SU-DHL-6 (cell line): Measurements from ENCODE around the gene SERPINB10.

ENCODE experiments used
- H2AFZ ChIP-seq: fragments of 200-600 bp; sonication (generic); 2 replicates; pipeline ENCODE4 v1.6.1; 2014; ENCODE audit warnings: low read depth, mild to moderate bottlenecking, moderate library complexity, mixed read lengths, antibody characterized with exemption, low read length; ENCODE audit not compliant: severe bottlenecking
- H3F3A ChIP-seq: fragments of 200-600 bp; shearing (Covaris generic); 2 replicates; pipeline ENCODE4 v1.6.0; 2016; ENCODE audit warnings: antibody characterized with exemption, mild to moderate bottlenecking; ENCODE audit not compliant: insufficient read depth
- H3K27ac ChIP-seq: fragments of 200-600 bp; sonication (generic); 2 replicates; pipeline ENCODE4 v1.5.1; 2016; ENCODE audit warnings: low read depth, mild to moderate bottlenecking, low read length, moderate library complexity, mixed read lengths
- H3K27me3 ChIP-seq: fragments of 200-600 bp; sonication (generic), shearing (Covaris generic); 2 replicates; pipeline ENCODE4 v1.6.0; 2014; ENCODE audit warnings: mild to moderate bottlenecking, low read length
- H3K36me3 ChIP-seq: fragments of 200-600 bp; sonication (generic); 2 replicates; pipeline ENCODE4 v1.6.1; 2014; ENCODE audit warnings: mild to moderate bottlenecking, low read length, mixed read lengths
- H3K4me2 ChIP-seq: fragments of 300-600, 200-600 bp; shearing (Covaris generic), sonication (generic); 2 replicates; pipeline ENCODE4 v1.6.0; 2014; ENCODE audit warnings: low read length, low read depth, mild to moderate bottlenecking; ENCODE audit not compliant: poor library complexity, severe bottlenecking
- H3K4me3 ChIP-seq: fragments of 200-600 bp; sonication (generic); 2 replicates; pipeline ENCODE4 v1.5.1; 2014; ENCODE audit warnings: antibody characterized with exemption, low read length, mild to moderate bottlenecking, mixed read lengths; ENCODE audit not compliant: insufficient read depth, poor library complexity, severe bottlenecking
- H3K79me2 ChIP-seq: fragments of 200-600 bp; sonication (generic); 2 replicates; pipeline ENCODE4 v1.6.1; 2014; ENCODE audit warnings: mild to moderate bottlenecking, low read length, moderate library complexity; ENCODE audit not compliant: insufficient read depth
- H3K9ac ChIP-seq: fragments of 200-600 bp; sonication (generic); 2 replicates; pipeline ENCODE4 v1.7.0; 2014; ENCODE audit warnings: mild to moderate bottlenecking, low read length
- H3K9me2 ChIP-seq: fragments of 200-600 bp; sonication (generic); replicated peaks from 2 replicates; pipeline ENCODE4 v1.6.1; 2014; ENCODE audit warnings: low read length; ENCODE audit not compliant: insufficient read depth
- H3K9me3 ChIP-seq: fragments of 200-600 bp; sonication (generic); 2 replicates; pipeline ENCODE4 v1.6.1; 2014; ENCODE audit warnings: low read length, mixed read lengths; ENCODE audit not compliant: insufficient read depth
- H4K20me1 ChIP-seq: fragments of 200-600 bp; sonication (generic); 2 replicates; pipeline ENCODE4 v1.6.1; 2014; ENCODE audit warnings: low read depth, mild to moderate bottlenecking, antibody characterized with exemption, low read length, moderate library complexity, mixed read lengths
- CTCF ChIP-seq: fragments of 200-600 bp; sonication (generic); IDR thresholded peaks from one replicate; pipeline ENCODE4 v1.5.1; 2017; ENCODE audit warnings: antibody characterized with exemption, mild to moderate bottlenecking, low read length, moderate library complexity; ENCODE audit not compliant: insufficient read depth, poor library complexity, severe bottlenecking
- EZH2phosphoT487 ChIP-seq: fragments of 200-600 bp; sonication (generic), shearing (Covaris generic); conservative IDR thresholded peaks from 2 replicates; pipeline ENCODE4 v1.6.1; 2018; ENCODE audit warnings: mild to moderate bottlenecking, antibody characterized with exemption, low read length, moderate library complexity, mixed read lengths

The SERPINB10 gene

DNA sequence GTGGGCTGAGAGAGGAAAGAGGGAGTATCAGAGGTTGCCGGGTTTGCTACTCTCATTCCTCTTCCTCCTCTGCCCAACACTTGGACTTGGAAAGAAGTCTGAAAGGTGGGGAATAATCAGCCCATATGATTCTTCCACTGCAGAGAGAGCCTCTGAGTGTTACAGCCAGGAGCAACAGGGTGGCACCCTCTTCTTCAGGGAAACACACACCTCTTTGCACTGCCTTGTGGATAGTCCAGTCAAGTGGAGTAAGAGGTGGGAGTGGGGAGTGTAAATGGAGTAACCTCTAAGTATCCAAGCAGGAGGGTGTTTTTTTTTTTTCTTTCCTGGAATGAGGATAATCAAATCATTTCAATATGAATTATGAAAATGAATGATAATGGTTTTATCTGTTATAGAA is 53.1 kb downstream of the SERPINB10 start:
- no peaks in the 10 kb centered on the region for H3K79me2 ChIP-seq
- H3K4me3 ChIP-seq: no peak overlapping the region
- no peaks in the 10 kb centered on the region for H3K9me2 ChIP-seq
- no peaks in the 10 kb centered on the region for H3K9me3 ChIP-seq
- TF ChIP-seq CTCF (no peak), EZH2phosphoT487 (no peak)
- no peaks in the 10 kb centered on the region for H4K20me1 ChIP-seq
- H3K27ac ChIP-seq: no peak overlapping the region
- H2AFZ ChIP-seq: no peak overlapping the region
- H3K9ac ChIP-seq: no peak overlapping the region
- no peak overlapping the region for H3K4me2 ChIP-seq
- no peaks in the 10 kb centered on the region for H3K27me3 ChIP-seq
- H3F3A ChIP-seq: no peaks in the 10 kb centered on the region
- H3K36me3 ChIP-seq: no peaks in the 10 kb centered on the region

GRCh38 chr18:63961435-63961980 is 53.8 kb downstream of the SERPINB10 start:
- no peak overlapping the region for H3K27ac ChIP-seq
- H4K20me1 ChIP-seq: no peaks in the 10 kb centered on the region
- H3K36me3 ChIP-seq: no peaks in the 10 kb centered on the region
- H3K4me2 ChIP-seq: no peak overlapping the region
- H3K27me3 ChIP-seq: no peaks in the 10 kb centered on the region
- no peak overlapping the region for H3K9ac ChIP-seq
- no peaks in the 10 kb centered on the region for H3K79me2 ChIP-seq
- H3K9me2 ChIP-seq: no peaks in the 10 kb centered on the region
- H3K9me3 ChIP-seq: no peaks in the 10 kb centered on the region
- H3K4me3 ChIP-seq: no peak overlapping the region
- TF ChIP-seq EZH2phosphoT487 (no peak), CTCF (no peak)
- H2AFZ ChIP-seq: no peak overlapping the region
- H3F3A ChIP-seq: no peaks in the 10 kb centered on the region

DNA sequence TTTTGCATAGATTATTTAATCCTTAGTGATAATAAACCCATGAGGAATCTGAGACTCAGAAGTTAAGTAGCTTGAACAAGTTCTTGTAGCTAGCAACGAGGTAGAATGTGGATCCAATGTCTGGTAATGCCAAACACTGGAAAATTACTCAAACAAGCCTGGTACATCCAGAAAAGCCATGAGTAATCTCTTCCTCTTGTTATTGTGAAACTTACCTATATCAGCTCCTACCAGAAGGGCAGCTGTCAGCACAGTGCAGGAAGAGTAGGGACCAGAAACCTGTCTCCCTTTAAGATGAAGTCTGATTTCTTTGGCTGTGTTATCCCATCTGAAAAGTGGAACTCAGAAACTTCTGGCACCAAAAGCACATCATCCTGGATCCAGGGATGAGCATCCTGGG is 54.4 kb downstream of the SERPINB10 start:
- Histone ChIP-seq H3K79me2 (no peaks in the 10 kb centered on the region), H3K9me2 (no peaks in the 10 kb centered on the region), H2AFZ (no peak overlapping the region), H3K4me2 (no peak overlapping the region), H3K27me3 (no peaks in the 10 kb centered on the region), H3K9ac (no peak overlapping the region), H3K36me3 (no peaks in the 10 kb centered on the region), H4K20me1 (no peaks in the 10 kb centered on the region), H3K9me3 (no peaks in the 10 kb centered on the region), H3K4me3 (no peak overlapping the region), H3F3A (no peaks in the 10 kb centered on the region), H3K27ac (no peak overlapping the region)
- TF ChIP-seq EZH2phosphoT487 (no peak), CTCF (no peak)
